B cell (primary cell): ENCODE measurements around the gene FIBCD1.

ENCODE experiments used
- CTCF ChIP-seq: fragments of 200-600 bp; IDR thresholded peaks from one replicate; pipeline ENCODE4 v1.8.0; 2022; ENCODE audit warnings: antibody characterized with exemption, mild to moderate bottlenecking
- EZH2 ChIP-seq: IDR thresholded peaks from 2 replicates; pipeline ENCODE4 v1.6.1; 2012; ENCODE audit warnings: borderline replicate concordance, low read depth, mild to moderate bottlenecking, moderate library complexity, low read length; ENCODE audit not compliant: insufficient read depth, poor library complexity, severe bottlenecking

- no peak for TF ChIP-seq CTCF
- no peak for TF ChIP-seq EZH2
These were observed 24.5 kb downstream of the FIBCD1 start for GRCh38 chr9:130914417-130915095.
